Heart left ventricle (tissue), 16 donors: Measurements from ENCODE around the gene CHN1. TPM values are rescaled to one million over a fixed set of nuclear protein-coding genes. Genes with fewer than 3 reads are reported as not detected.

ENCODE experiments used
- ATAC-seq, 4 donors: fragments of 200-7000 bp; cut with Tn5 transposase; one replicate each; pipeline ENCODE4 v1.9.1; 2020 to 2022; ENCODE audit warnings: moderate library complexity in 4 of 4, mild to moderate bottlenecking in 3 of 4, moderate number of reproducible peaks in 1 of 4
- DNase-seq, 5 donors: peaks; one replicate each; pipeline ENCODE4 v3.0.0-alpha.2; 2020
- H3K27ac ChIP-seq, 12 donors: fragments of 200-600 bp; sonication (generic) in 4 of 12; one replicate each; pipeline versions ENCODE4 v1.5.0 to v1.8.0; 2016 to 2022; ENCODE audit warnings: mild to moderate bottlenecking in 2 of 12
- H3K27me3 ChIP-seq, 9 donors: fragments of 200-600 bp; sonication (generic) in 2 of 9; one replicate each; pipeline versions ENCODE4 v1.5.1 to v1.8.0; 2016 to 2022; ENCODE audit warnings: mild to moderate bottlenecking in 3 of 9
- H3K36me3 ChIP-seq, 9 donors: fragments of 200-600 bp; sonication (generic) in 2 of 9; one replicate each; pipeline versions ENCODE4 v1.5.0 to v1.8.0; 2018 to 2022; ENCODE audit warnings: mild to moderate bottlenecking in 2 of 9
- H3K4me1 ChIP-seq, 12 donors: fragments of 200-600 bp; sonication (generic) in 4 of 12; one replicate each; pipeline versions ENCODE4 v1.5.0 to v1.8.0; 2016 to 2022; ENCODE audit warnings: mild to moderate bottlenecking in 3 of 12
- H3K4me3 ChIP-seq, 12 donors: fragments of 200-600 bp; sonication (generic) in 4 of 12; one replicate each; pipeline versions ENCODE4 v1.5.0 to v1.8.0; 2017 to 2022; ENCODE audit warnings: mild to moderate bottlenecking in 9 of 12, moderate library complexity in 4 of 12
- H3K9me3 ChIP-seq, 12 donors: fragments of 200-600 bp; sonication (generic) in 4 of 12; one replicate each; pipeline versions ENCODE4 v1.5.0 to v1.8.0; 2016 to 2022; ENCODE audit warnings: mild to moderate bottlenecking in 1 of 12
- CTCF ChIP-seq, 12 donors: fragments of 200-600 bp; sonication (generic) in 4 of 12; IDR thresholded peaks; one replicate each; pipeline versions ENCODE4 v1.5.0 to v1.8.0; 2018 to 2022; ENCODE audit warnings: antibody characterized with exemption in 12 of 12, mild to moderate bottlenecking in 5 of 12
- POLR2A ChIP-seq, 2 donors: fragments of 450-650 bp; IDR thresholded peaks; one replicate each; pipeline ENCODE4 v1.6.1; 2017; ENCODE audit warnings: antibody characterized with exemption in 2 of 2, mild to moderate bottlenecking in 2 of 2, moderate library complexity in 2 of 2
- WGBS, 4 donors: extraction: QIAGEN DNeasy Blood & Tissue Kit in 2 of 4; methylation state at CpG; one replicate each; pipeline versions ENCODE4 v1.1.5 to v1.1.7; 2013 to 2018; 5-methylcytosine and 5-hydroxymethylcytosine counted together
- intact Hi-C, 10 donors: fragments of 100-400 bp; cut with DNase I; formaldehyde crosslinking; loops; one replicate each; pipeline versions ENCODE4 v1.11.1 to v1.14.2; 2022
- polyA plus RNA-seq, 2 donors: library from polyadenylated mRNA; stranded (reverse); fragments of 200-250 nt; gene quantifications; one replicate each; pipeline ENCODE4 v1.2.3, GENCODE V29; 2013
- total RNA-seq, 9 donors: library from RNA; depleted of rRNA in 2 of 9; stranded (reverse); fragments of >200 nt in 2 of 9; fragmentation: NEBNext Ultra II Directional in 3 of 9; extraction: Animal tissue kit (Norgen Biotek cat#: 25700) in 3 of 9; gene quantifications; one replicate each; pipeline versions ENCODE4 v1.1.0 to v1.2.4, GENCODE V29; 2016 to 2023
- donor health status: ischemic (EF 13 %, LVEDD 7.1; RV severe dilation, severe dysfunction).
- donor health status: healthy with polysubstance abuse.
- donor health status: DM: no; HTN: yes; CAD: no.
- donor health status: DM: no; HTN: no; CAD: no.
- donor health status: ischemic (EF 25% LVEDD 6.9; RV normal size, moderate dysfunction).
- donor health status: ischemic (EF 25% LVEDD 5.7; RV mildly dilated, moderate dysfunction).
- donor health status: healthy.
- donor health status: DM: yes; HTN: yes; CAD: no.
- donor health status: ischemic (EF 35%, LVEDD 5.7; RV mildly dilated, moderate dysfunction).
- donor health status: nonischemic (EF 11% LVEDD 7.7; RV severe dilation, severe dysfunction).
- donor health status: DM: yes; HTN: yes; CAD: no.
- donor health status: PGD.
- donor health status: ischemic (EF 29% LVEDD 5.4; RV normal size, mild dysfunction).
- donor health status: nonischemic (EF 23%, LVEDD 6.1; RV moderate dilation, normal function).

CHN1 gene
- total and polyA plus RNA-seq, 11 donors, result 6.9 to 24.3 (median 19.2) TPM

- Histone ChIP-seq H3K27me3 (no peaks in the 10 kb centered on the region), H3K27ac (no peak overlapping the region), H3K36me3 (no peaks in the 10 kb centered on the region), H3K4me3 (no peak overlapping the region), H3K4me1 (peaks cover 0 to 54% (median 33%) of the 10 kb centered on the region in 12 donors), H3K9me3 (no peaks in the 10 kb centered on the region)
- ATAC-seq (no peak), DNase-seq (no peak)
- 48 to 54% (median 51%) methylated on average over 3 of the region's 3 CpGs for WGBS, 4 donors
- TF ChIP-seq CTCF (IDR thresholded peaks at IDR 0.05) (no peak), POLR2A (IDR thresholded peaks at IDR 0.05) (no peak)
- intact Hi-C loops, result no loop called here
These were observed 37.4 kb downstream of the CHN1 start for GRCh38 chr2:174967691-174968260.

- Histone ChIP-seq H3K36me3 (no peaks in the 10 kb centered on the region), H3K27ac (no peak overlapping the region), H3K4me1 (peaks cover 0 to 47% (median 27%) of the 10 kb centered on the region in 12 donors), H3K9me3 (no peaks in the 10 kb centered on the region), H3K27me3 (no peaks in the 10 kb centered on the region), H3K4me3 (no peak overlapping the region)
- intact Hi-C loops, result no loop called here
- DNase-seq, result no peak
- ATAC-seq, result no peak
- WGBS, 4 donors, result 86 to 98% (median 92%) methylated on average over 6 of the region's 6 CpGs
- TF ChIP-seq CTCF (IDR thresholded peaks at IDR 0.05) (no peak), POLR2A (IDR thresholded peaks at IDR 0.05) (no peak)
These were observed 38.1 kb downstream of the CHN1 start for GRCh38 chr2:174967086-174967485.

GRCh38 chr2:174965992-174966744, 39.0 kb downstream of the CHN1 start:
- Histone ChIP-seq H3K36me3 (no peaks in the 10 kb centered on the region), H3K27ac (peak overlapping the region in 10 of 12 donors; percentile 6 to 58 (median 22)), H3K27me3 (no peaks in the 10 kb centered on the region), H3K9me3 (no peaks in the 10 kb centered on the region), H3K4me3 (no peak overlapping the region), H3K4me1 (peaks cover 0 to 40% (median 22%) of the 10 kb centered on the region in 12 donors)
- TF ChIP-seq CTCF (IDR thresholded peaks at IDR 0.05), result no peak
- no peak for TF ChIP-seq POLR2A (IDR thresholded peaks at IDR 0.05)
- WGBS, 4 donors, result 23 to 37% (median 32%) methylated on average over 5 of the region's 5 CpGs
- intact Hi-C loops, result no loop called here
- ATAC-seq, result peak in 1 of 4 donors; percentile 45
- no peak for DNase-seq

DNA sequence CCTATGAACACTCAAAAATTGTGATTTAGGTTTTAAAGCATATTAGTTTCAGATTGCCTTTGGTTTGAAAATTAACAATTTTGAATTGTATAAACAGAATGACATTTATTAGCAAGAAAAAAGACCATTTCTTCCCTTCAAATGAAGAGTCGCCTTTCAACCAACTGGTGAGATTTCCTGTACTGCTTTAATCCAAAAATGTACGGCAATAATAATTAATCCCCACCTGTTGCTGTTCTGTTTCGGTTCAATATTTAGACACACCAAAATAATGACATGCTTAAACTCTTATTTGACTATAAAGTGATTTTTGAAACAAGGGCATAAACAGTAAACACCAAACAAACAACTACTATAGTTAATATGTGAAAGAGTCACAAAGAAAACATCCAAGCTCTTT, 39.6 kb downstream of the CHN1 start:
- no peaks in the 10 kb centered on the region for H3K9me3 ChIP-seq
- intact Hi-C loops, result no loop called here
- H3K4me1 ChIP-seq, result peaks cover 0 to 40% (median 22%) of the 10 kb centered on the region in 12 donors

More for the DNA sequence above, 39.6 kb downstream of the CHN1 start:
- TF ChIP-seq CTCF (IDR thresholded peaks at IDR 0.05) (no peak), POLR2A (IDR thresholded peaks at IDR 0.05) (no peak)
- Histone ChIP-seq H3K27ac (peak overlapping the region in 3 of 12 donors; percentile 12 to 58 (median 30)), H3K27me3 (no peaks in the 10 kb centered on the region), H3K4me3 (no peak overlapping the region), H3K36me3 (no peaks in the 10 kb centered on the region)
- ATAC-seq (no peak), DNase-seq (no peak)
- 75 to 83% (median 78%) methylated on average over 3 of the region's 3 CpGs for WGBS, 4 donors
